ENCODE data around the gene MCM8.

The MCM8 gene

DNA sequence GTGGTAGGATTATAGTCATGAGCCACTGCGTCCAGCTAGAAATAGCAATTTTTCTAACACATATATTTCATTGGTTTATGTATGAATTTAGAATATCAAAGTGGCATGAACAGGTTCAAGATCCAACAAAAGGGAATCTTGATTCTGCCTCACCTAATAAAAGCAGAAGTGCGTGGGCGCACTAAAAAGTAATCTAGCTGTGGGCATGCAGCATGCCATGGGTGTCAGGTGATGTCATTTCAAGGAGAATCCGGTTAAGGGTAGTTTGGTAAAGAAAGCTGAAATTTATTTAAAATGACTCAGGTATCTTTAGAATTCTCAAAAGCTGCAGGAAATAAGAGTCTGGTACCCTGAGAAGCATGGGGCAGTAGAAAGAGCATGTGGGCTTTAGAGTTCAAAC lies 85.8 kb downstream of the MCM8 start:
- H3K4me3 ChIP-seq (ENCODE audit: low read depth, low read length) = no peak overlapping the region
- DNase-seq (ENCODE audit: low read depth) = no peak

DNA sequence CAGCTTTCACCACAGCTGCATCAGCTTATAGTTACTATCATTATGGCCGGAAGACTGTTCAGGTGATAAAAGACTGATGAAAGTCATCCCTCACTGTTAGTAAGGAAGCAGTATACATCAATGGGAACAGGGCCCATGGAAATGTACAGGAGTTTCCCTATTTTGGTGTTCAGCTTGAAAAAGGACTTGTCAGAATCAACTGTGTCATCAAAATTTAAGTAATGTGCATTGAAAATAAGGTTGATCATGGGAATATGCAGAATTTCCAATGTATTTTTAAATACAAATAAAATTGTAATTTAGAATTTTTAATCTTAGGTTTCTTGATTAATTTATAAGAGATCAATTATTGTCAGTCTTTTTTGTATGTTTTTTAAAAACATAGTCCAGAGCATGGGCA lies 86.6 kb downstream of the MCM8 start:
- H3K4me3 ChIP-seq (ENCODE audit: low read depth, low read length) = no peak overlapping the region
- DNase-seq (ENCODE audit: low read depth) = no peak

DNA sequence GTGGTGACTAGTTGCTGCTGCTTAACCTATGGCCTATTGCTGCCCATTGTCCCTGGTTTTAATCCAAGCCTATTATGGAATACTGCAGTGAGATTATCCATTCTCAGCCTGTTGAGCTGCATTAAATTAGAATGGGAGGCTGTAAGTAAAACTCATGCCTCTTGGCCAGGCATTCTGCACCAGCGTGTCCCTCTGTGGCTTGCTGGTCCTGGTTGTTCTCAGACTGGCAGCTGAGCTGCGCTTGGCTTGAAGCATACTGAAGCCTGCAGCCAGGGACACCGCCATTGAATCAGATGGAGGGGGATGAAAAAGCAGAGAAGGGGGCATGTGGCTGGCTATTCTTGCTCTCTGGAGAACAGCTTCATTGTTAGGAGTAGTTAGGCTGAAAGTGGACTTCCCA lies 87.8 kb downstream of the MCM8 start:
- DNase-seq (ENCODE audit: low read depth) = no peak
- no peak overlapping the region for H3K4me3 ChIP-seq (ENCODE audit: low read depth, low read length)

DNA sequence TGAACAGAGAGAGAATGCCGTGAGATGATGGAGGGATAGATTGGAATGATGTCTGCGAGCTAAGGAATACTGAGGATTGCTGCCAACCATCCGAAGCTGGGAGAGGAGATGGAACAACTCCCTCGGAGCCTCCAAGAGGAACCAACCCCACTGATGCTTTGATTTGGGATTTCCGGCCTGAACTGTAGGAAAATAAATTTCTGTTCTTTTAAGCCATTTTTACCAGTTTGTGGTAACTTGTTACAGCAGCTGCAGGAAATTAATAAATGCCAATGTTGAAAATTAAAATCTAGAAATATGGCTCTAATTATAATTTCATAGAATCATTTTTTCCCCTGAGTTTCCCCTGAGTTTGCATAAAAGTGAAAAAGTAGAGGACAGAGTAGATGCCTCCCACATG lies 89.3 kb downstream of the MCM8 start:
- DNase-seq (ENCODE audit: low read depth) = no peak
- no peak overlapping the region for H3K4me3 ChIP-seq (ENCODE audit: low read depth, low read length)

DNA sequence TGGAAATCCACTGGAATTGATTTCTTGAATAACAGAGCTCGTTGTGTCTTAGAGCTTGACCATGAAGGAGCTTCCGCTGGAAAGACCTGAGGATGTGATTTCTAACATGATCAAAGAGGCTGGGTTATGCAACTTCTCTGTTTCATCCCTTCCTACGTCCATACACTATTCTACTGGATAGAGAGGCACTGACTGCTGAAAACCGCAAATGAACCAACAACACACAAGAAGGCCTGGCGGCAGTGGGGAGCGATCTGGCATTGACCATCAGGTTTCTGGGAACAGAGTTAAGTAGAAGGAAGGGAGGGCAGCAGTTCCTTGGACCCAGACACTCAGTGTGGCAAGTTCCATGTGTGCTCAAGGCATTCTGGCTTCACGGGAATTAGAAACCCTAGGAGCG lies 90.1 kb downstream of the MCM8 start:
- no peak for DNase-seq (ENCODE audit: low read depth)
- H3K4me3 ChIP-seq (ENCODE audit: low read depth, low read length) = no peak overlapping the region

DNA sequence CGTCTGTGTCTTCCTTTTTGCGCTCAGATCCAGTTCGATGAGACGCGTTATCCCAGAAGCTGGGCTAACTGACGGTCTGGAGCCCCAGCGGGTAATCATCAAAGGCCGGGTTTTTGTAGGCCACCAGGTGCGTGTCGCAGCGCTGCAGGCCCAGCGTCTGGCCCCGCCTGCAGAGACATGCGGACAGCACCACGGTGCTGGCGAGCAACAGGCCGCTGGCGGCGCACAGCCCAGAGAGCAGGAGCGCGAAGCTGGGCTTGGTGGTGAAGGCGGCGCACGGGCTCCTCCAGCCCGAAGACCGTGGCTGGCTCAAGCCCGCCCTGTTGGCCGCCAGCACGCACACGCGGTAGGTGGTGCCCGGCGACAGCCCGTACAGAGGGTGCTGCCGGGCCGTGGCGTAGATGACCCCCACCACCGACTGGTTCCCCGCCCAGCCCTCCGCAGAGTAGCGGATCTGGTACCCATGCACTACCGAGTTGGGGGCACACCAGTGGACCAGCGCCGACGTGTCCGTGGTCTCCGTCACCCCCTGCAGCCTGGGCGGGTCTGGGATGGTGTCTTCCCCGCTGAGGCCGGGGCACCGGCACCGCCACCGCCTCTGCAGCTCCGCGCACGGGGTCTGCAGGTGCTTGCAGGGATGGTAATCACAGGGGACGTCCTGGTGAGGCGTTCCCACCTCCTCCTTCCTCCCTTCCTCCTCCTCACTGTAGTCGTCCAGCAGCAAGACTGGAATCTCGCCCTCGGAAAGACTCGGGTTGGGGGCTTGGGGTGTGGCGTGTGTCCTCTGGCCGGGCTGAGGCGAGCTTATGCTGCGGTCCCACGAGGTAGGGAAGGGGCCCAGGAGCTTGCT lies 90.7 kb downstream of the MCM8 start:
- no peak for DNase-seq (ENCODE audit: low read depth)
- H3K4me3 ChIP-seq (ENCODE audit: low read depth, low read length) = no peak overlapping the region

DNA sequence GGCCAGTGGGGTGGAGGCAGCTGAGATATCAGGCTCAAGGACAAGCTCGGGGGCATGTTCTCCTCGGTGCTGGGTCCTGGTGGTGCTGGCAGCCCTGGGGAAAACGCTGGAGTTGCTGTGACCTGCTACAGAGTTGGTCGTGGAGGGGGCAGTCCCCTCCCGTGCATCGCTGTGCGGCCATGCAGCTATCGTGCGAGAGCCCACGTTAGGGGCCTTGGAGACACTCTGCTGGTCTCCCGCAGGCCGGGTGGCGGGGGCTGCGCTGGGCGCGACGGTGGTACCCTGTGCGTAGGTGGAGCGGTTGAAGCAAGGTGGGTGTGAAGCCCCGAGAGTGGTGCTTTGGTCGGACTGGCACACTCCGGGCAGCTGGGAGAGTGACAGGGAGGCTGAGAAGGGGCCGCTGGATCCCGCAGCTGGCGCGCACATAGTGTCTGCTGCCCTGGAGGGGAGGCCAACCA lies 91.4 kb downstream of the MCM8 start:
- H3K4me3 ChIP-seq (ENCODE audit: low read depth, low read length) = no peak overlapping the region
- no peak for DNase-seq (ENCODE audit: low read depth)

DNA sequence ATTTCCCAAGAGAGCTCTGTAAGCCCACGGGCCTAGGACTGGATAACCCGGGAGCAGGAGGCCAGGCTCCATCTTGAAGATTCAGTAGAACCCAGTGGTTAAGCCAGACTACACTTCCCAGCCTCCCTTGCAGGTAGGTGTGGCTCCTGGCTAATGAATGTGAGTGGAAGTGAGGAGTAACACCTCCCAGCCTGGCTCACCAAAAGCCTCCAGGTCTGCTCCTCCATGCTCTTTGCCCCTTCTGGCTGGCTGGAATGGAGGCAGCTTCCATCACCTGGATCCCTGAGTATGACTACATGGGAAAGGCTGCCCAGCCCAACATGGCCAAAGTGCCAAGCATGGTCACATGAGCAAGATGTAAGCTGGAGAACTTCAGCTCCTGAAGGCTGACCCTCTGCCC lies 93.7 kb downstream of the MCM8 start:
- DNase-seq (ENCODE audit: low read depth) = no peak

DNA sequence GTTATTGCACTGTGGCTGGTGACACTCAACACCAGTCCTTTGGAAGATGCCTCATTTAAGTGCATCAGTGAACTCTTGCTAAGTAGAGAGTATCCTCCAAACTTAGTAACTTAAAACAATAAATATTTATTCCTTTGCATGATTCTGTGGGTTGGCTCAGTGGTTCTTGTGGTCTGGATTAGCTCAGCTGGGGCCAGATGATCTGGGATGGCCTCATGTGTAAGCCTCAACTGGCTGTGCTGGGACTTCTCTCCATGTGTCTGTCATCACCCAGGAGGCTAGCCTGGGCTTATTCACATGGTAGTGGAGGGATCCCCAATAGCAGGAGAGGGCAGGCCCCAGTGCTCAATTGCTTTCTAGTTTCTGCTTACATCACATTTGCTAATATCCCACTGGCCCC lies 95.1 kb downstream of the MCM8 start:
- no peak overlapping the region for H3K4me3 ChIP-seq (ENCODE audit: low read depth, low read length)
- DNase-seq (ENCODE audit: low read depth) = no peak

More for the DNA sequence above, 93.7 kb downstream of the MCM8 start:
- H3K4me3 ChIP-seq (ENCODE audit: low read depth, low read length) = no peak overlapping the region

DNA sequence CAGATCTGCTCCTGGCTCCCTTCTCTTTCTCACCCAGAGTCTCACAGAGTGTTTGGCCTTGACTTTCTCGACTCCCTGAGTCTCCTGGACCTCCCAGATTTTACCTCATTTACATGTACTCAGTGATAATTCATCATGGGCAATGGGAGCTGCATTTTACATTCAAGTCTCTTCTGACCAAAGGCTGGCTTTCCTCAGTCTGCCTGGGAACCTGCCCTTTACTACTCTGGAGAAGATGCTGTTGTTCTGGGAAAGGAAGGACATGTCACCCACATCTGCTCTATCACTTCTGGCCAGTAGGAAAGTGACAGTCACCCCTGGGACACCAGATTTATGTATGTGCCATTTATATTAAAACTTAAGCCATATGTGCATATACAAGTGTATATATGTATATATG lies 96.0 kb downstream of the MCM8 start:
- no peak for DNase-seq (ENCODE audit: low read depth)
- H3K4me3 ChIP-seq (ENCODE audit: low read depth, low read length) = no peak overlapping the region

DNA sequence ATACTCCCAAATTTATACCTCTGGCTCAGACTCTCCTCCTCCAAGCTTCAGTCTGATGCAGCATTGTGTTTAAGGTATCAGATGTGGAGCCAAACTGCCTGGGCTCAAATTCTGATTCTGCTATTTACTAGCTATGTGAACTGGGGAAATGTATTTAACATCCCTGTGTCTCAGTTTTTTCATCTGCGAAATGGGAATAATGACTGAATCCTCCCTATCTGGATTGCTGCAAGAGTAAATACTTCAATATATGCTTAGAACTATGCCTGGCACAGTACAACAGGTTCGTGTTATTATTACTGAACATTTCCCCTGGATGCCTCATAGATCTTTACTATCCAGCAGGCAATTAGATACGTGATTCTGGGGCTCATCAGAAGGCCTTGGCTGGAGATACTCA lies 97.9 kb downstream of the MCM8 start:
- H3K4me3 ChIP-seq (ENCODE audit: low read depth, low read length) = no peak overlapping the region
- DNase-seq (ENCODE audit: low read depth) = no peak

Measured in skeletal muscle cell (primary cell).